Panc1 (cell line): ENCODE measurements around the gene FRY.

Source experiments
- CTCF ChIP-seq: fragments of 450-650 bp; IDR thresholded peaks from 2 replicates; pipeline ENCODE4 v1.5.1; 2017; ENCODE audit warnings: mild to moderate bottlenecking
- POLR2AphosphoS5 ChIP-seq: IDR thresholded peaks from 2 replicates; pipeline ENCODE4 v1.6.1; 2012; ENCODE audit warnings: mild to moderate bottlenecking, low read depth, low read length, moderate library complexity
- REST ChIP-seq, 2 experiments: IDR thresholded peaks; 2 replicates each; pipeline ENCODE4 v1.6.1; 2011 to 2012; ENCODE audit warnings: low read depth in 2 of 2, control low read depth in 1 of 2, low read length in 1 of 2, mild to moderate bottlenecking in 1 of 2, moderate library complexity in 1 of 2; ENCODE audit not compliant: insufficient read depth in 1 of 2
- SIN3A ChIP-seq: IDR thresholded peaks from 2 replicates; pipeline ENCODE4 v1.6.1; 2012; ENCODE audit warnings: low read depth, mild to moderate bottlenecking, low read length, moderate library complexity, borderline replicate concordance; ENCODE audit not compliant: insufficient read depth
- TCF7L2 ChIP-seq: IDR thresholded peaks from 2 replicates; pipeline ENCODE4 v1.6.1; 2011; ENCODE audit warnings: mild to moderate bottlenecking, low read depth, low read length, inconsistent platforms

- TF ChIP-seq CTCF = no peak
- TF ChIP-seq POLR2AphosphoS5 = no peak
- no peak for TF ChIP-seq REST (IDR thresholded peaks at IDR 0.05; ENCODE audit: insufficient read depth in 1 of 2, low read depth in 2 of 2, low read length in 1 of 2)
- TF ChIP-seq SIN3A = no peak
- TF ChIP-seq TCF7L2 = no peak
Measured at GRCh38 chr13:32086366-32086765, 54.8 kb downstream of the FRY start.
